ENCODE results near the gene WNT3A. TPM values are rescaled to one million over a fixed set of nuclear protein-coding genes. Genes with fewer than 3 reads are reported as not detected.

WNT3A gene
- total and polyA plus RNA-seq, 2 of the 4 experiments (the other 2 are of a cell fraction) = not detected

DNA sequence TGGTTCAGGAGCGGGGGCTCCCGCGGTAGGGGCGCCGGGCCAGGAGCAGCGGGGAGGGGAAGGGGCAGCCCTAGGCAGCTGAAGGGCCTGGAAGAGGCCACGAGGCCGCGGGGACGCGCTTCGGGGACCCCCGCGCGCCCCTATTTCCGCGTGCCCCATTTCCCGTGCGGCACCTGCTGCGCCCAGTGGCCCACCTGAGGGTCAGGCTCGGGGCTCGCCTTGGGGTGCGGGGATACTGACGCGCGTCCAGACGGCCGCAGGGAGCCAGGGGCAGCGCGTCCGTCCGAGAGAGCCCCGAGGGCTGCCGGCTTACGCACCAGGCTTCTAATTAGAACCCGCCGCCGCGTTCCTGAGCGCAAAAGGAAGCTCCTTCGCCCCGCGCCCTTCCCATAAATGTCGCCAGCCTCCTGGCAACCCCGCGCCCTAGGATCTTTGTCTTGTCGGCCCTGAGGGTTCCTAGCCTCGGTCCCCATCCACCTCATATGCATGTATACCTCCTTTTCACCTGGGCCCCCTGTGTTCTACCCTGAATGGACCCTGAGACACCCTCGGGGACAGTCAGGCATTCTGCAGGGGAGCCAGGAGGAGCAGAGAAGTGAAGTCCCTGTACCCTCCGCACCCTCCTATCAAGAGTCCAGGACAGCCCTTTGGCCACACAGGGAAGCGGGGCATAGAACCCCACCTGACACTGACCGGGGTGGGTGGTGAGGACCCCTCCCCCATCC is 1.8 kb downstream of the WNT3A start:
- H3K79me1 ChIP-seq (ENCODE audit: low read depth in 1 of 2, low read length in 2 of 2) = no peaks in the 10 kb centered on the region
- no peak overlapping the region for H3K23ac ChIP-seq (ENCODE audit: low read depth, low read length)
- no peak overlapping the region for H3K4me3 ChIP-seq (ENCODE audit: insufficient read depth, low read depth, low read length)
- H2BK5ac ChIP-seq (ENCODE audit: low read depth, low read length, poor library complexity, severe bottlenecking) = no peak overlapping the region
- H3K9me3 ChIP-seq (ENCODE audit: control insufficient read depth, insufficient read depth, low read length) = no peaks in the 10 kb centered on the region
- H4K8ac ChIP-seq (ENCODE audit: low read depth in 2 of 2, low read length in 2 of 2) = no peak overlapping the region
- in situ Hi-C loops (cut with MboI; ENCODE audit: low sequenced_read_pairs) (no loop called here), intact Hi-C loops (cut with micrococcal nuclease) (no loop called here), dilution Hi-C loops (cut with HindIII; ENCODE audit: low sequenced_read_pairs, unreplicated experiment) (no loop called here)
- CTCF ChIA-PET = no interaction called here
- WGBS, 2 experiments (ENCODE audit: extremely low coverage in 2 of 2, insufficient read length in 1 of 2) = 0% methylated on average over 2 of the region's 52 CpGs; no CpG with 5 or more reads in 1 of the 2 experiments
- no peak overlapping the region for H2AK9ac ChIP-seq (replicated peaks; ENCODE audit: low read depth, low read length, poor library complexity)
- POLR2A ChIA-PET (ENCODE audit: unreplicated experiment) = no interaction called here
- H2AK5ac ChIP-seq (ENCODE audit: low read depth, low read length) = no peak overlapping the region
- H4K5ac ChIP-seq (ENCODE audit: low read depth, low read length) = no peak overlapping the region
- DNase-seq = no peak
- H3K27ac ChIP-seq (ENCODE audit: insufficient read depth, low read length) = no peak overlapping the region
- no peak overlapping the region for H3K18ac ChIP-seq (ENCODE audit: low read depth, low read length)
- no TSS peak for BruUV-seq (replicated peaks)
- H2BK15ac ChIP-seq (ENCODE audit: low read depth, low read length) = no peak overlapping the region
- no peak overlapping the region for H3K14ac ChIP-seq (replicated peaks; ENCODE audit: low read depth, low read length)
- H2BK120ac ChIP-seq (ENCODE audit: low read depth, low read length) = no peak overlapping the region
- no peak for ATAC-seq (ENCODE audit: low read depth)
- H3K9ac ChIP-seq (ENCODE audit: low read depth, low read length) = no peak overlapping the region
- no peaks in the 10 kb centered on the region for H3K9me1 ChIP-seq (ENCODE audit: insufficient read depth, low read length)
- no peaks in the 10 kb centered on the region for H3K36me3 ChIP-seq (ENCODE audit: control insufficient read depth, insufficient read depth, low read length)
- H3K4me2 ChIP-seq (ENCODE audit: low read depth, low read length) = no peak overlapping the region
- H3K27me3 ChIP-seq (ENCODE audit: control insufficient read depth, insufficient read depth, low read length) = peaks cover 78% of the 10 kb centered on the region
- no peak overlapping the region for H2BK20ac ChIP-seq (ENCODE audit: low read depth, low read length)
- H2AFZ ChIP-seq (replicated peaks; ENCODE audit: low read length, poor library complexity) = no peak overlapping the region
- H4K91ac ChIP-seq (ENCODE audit: insufficient read depth, low read depth, low read length) = no peak overlapping the region
- H3K56ac ChIP-seq (ENCODE audit: extremely low read depth, insufficient read depth, low read length) = no peak overlapping the region
- H4K20me1 ChIP-seq (ENCODE audit: insufficient read depth, low read length) = no peaks in the 10 kb centered on the region; the same call in 1 of the 2 replicates
- H3K4me1 ChIP-seq (ENCODE audit: control insufficient read depth, insufficient read depth, low read length) = no peaks in the 10 kb centered on the region
- TF ChIP-seq NFE2L2 (IDR thresholded peaks at IDR 0.05; ENCODE audit: low read depth, low read length) = no peak
- no peak for TF ChIP-seq RCOR1 (IDR thresholded peaks at IDR 0.05; ENCODE audit: insufficient replicate concordance, low read length)
- TF ChIP-seq FOS (IDR thresholded peaks at IDR 0.05; ENCODE audit: low read depth, low read length) = no peak
- no peak for TF ChIP-seq CHD1 (IDR thresholded peaks at IDR 0.05; ENCODE audit: low read depth, low read length)
- TF ChIP-seq BHLHE40 (IDR thresholded peaks at IDR 0.05; ENCODE audit: low read depth, low read length) = no peak
- TF ChIP-seq, protein P1, sequence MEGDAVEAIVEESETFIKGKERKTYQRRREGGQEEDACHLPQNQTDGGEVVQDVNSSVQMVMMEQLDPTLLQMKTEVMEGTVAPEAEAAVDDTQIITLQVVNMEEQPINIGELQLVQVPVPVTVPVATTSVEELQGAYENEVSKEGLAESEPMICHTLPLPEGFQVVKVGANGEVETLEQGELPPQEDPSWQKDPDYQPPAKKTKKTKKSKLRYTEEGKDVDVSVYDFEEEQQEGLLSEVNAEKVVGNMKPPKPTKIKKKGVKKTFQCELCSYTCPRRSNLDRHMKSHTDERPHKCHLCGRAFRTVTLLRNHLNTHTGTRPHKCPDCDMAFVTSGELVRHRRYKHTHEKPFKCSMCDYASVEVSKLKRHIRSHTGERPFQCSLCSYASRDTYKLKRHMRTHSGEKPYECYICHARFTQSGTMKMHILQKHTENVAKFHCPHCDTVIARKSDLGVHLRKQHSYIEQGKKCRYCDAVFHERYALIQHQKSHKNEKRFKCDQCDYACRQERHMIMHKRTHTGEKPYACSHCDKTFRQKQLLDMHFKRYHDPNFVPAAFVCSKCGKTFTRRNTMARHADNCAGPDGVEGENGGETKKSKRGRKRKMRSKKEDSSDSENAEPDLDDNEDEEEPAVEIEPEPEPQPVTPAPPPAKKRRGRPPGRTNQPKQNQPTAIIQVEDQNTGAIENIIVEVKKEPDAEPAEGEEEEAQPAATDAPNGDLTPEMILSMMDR (conservative IDR thresholded peaks at IDR 0.05; ENCODE audit: low read depth, low read length) = no peak
- no peak for TF ChIP-seq MAZ (IDR thresholded peaks at IDR 0.05; ENCODE audit: borderline replicate concordance, low read depth, low read length)
- no peak for TF ChIP-seq RAD21 (IDR thresholded peaks at IDR 0.05; ENCODE audit: low read length)
- TF ChIP-seq POLR2A (IDR thresholded peaks at IDR 0.05; ENCODE audit: low read depth, low read length) = no peak
- TF ChIP-seq MXI1 (IDR thresholded peaks at IDR 0.05; ENCODE audit: borderline replicate concordance, low read depth, low read length) = no peak
- no peak for TF ChIP-seq CEBPB (IDR thresholded peaks at IDR 0.05; ENCODE audit: low read depth, low read length)
- TF ChIP-seq MAFK (IDR thresholded peaks at IDR 0.05; ENCODE audit: low read depth, low read length) = no peak
- TF ChIP-seq, protein P2, sequence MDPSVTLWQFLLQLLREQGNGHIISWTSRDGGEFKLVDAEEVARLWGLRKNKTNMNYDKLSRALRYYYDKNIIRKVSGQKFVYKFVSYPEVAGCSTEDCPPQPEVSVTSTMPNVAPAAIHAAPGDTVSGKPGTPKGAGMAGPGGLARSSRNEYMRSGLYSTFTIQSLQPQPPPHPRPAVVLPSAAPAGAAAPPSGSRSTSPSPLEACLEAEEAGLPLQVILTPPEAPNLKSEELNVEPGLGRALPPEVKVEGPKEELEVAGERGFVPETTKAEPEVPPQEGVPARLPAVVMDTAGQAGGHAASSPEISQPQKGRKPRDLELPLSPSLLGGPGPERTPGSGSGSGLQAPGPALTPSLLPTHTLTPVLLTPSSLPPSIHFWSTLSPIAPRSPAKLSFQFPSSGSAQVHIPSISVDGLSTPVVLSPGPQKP (IDR thresholded peaks at IDR 0.05; ENCODE audit: borderline replicate concordance, low read depth, low read length) = no peak
- TF ChIP-seq SMC3 (IDR thresholded peaks at IDR 0.05; ENCODE audit: low read depth, low read length) = no peak
- TF ChIP-seq, protein P3, sequence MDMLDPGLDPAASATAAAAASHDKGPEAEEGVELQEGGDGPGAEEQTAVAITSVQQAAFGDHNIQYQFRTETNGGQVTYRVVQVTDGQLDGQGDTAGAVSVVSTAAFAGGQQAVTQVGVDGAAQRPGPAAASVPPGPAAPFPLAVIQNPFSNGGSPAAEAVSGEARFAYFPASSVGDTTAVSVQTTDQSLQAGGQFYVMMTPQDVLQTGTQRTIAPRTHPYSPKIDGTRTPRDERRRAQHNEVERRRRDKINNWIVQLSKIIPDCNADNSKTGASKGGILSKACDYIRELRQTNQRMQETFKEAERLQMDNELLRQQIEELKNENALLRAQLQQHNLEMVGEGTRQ (IDR thresholded peaks at IDR 0.05; ENCODE audit: low read depth, low read length) = no peak
- H3K4ac ChIP-seq (ENCODE audit: low read depth, low read length) = no peak overlapping the region
